ENCODE measurements around the gene EXOSC7. TPM values are rescaled to one million over a fixed set of nuclear protein-coding genes. Genes with fewer than 3 reads are reported as not detected.

Gene EXOSC7
- polyA plus RNA-seq, 1 of the 3 experiments (the other 2 are of a cell fraction) = 83.5 TPM

DNA sequence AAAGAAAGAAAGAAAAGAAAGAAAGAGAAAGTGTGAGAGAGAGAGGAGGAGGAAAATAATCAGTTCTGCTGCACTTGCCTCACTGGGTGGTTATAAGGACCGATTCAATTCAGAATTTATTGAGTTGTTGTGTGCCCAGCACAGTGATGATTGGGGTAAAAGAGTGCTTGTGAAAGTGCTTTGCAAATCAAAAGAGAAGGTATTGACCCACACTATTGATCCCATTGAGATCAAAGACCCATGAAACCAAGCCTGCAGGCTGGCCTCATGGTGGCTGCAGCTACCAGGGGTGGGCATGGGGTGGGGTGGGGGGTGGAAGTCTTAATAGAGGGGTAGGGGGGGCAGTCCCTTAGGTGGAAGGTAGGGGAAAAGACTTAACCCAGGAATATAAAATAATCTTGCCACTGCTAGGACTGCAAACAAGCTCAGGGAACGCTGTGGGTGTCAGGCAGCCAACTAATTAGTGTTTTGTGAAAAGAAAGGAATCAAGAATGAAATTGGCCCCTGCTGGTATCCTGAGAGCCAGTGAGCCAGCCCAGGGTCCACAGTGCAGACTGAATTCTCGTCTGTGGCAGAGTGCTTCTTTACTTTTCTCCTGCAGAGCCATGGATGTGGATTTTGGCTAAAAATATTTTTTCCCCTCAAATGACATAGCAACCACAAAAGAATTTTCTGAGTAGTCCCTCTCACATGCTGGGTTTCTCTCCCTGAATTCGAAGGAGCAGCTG lies 84.3 kb downstream of the EXOSC7 start:
- Histone ChIP-seq H3K27me3 (ENCODE audit: insufficient read depth) (no peaks in the 10 kb centered on the region), H3K4me2 (0 out of 2 replicates have a peak overlapping the region, but pooled peaks have one; percentile 25), H3K9me3 (no peaks in the 10 kb centered on the region), H3K27ac (ENCODE audit: low read depth in 2 of 2, low read length in 1 of 2) (no peak overlapping the region), H4K20me1 (ENCODE audit: insufficient read depth) (no peaks in the 10 kb centered on the region), H3K36me3 (replicated peaks in 1 of 2; ENCODE audit: control insufficient read depth in 1 of 2, insufficient read depth in 2 of 2, low read length in 1 of 2) (no peaks in the 10 kb centered on the region), H3K4me3 (ENCODE audit: low read depth in 2 of 2, low read length in 1 of 2) (no peak overlapping the region), H3K9me2 (no peaks in the 10 kb centered on the region), H3F3A (replicated peaks; ENCODE audit: insufficient read depth) (peaks cover 14% of the 10 kb centered on the region), H2AFZ (ENCODE audit: low read depth) (peak overlapping the region; percentile 29; the same call in 1 of the 2 replicates), H3K9ac (no peak overlapping the region), H3K4me1 (ENCODE audit: control insufficient read depth in 1 of 2, insufficient read depth in 2 of 2, low read depth in 1 of 2, low read length in 1 of 2) (peaks cover 5 to 23% of the 10 kb centered on the region in 2 experiments), H3K79me2 (ENCODE audit: insufficient read depth) (no peaks in the 10 kb centered on the region)
- TF ChIP-seq, protein P1, sequence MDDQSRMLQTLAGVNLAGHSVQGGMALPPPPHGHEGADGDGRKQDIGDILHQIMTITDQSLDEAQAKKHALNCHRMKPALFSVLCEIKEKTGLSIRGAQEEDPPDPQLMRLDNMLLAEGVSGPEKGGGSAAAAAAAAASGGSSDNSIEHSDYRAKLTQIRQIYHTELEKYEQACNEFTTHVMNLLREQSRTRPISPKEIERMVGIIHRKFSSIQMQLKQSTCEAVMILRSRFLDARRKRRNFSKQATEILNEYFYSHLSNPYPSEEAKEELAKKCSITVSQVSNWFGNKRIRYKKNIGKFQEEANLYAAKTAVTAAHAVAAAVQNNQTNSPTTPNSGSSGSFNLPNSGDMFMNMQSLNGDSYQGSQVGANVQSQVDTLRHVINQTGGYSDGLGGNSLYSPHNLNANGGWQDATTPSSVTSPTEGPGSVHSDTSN (IDR thresholded peaks at IDR 0.05) = no peak
- no peak for TF ChIP-seq MXI1 (IDR thresholded peaks at IDR 0.05; ENCODE audit: low read depth, low read length)
- TF ChIP-seq, protein P2, sequence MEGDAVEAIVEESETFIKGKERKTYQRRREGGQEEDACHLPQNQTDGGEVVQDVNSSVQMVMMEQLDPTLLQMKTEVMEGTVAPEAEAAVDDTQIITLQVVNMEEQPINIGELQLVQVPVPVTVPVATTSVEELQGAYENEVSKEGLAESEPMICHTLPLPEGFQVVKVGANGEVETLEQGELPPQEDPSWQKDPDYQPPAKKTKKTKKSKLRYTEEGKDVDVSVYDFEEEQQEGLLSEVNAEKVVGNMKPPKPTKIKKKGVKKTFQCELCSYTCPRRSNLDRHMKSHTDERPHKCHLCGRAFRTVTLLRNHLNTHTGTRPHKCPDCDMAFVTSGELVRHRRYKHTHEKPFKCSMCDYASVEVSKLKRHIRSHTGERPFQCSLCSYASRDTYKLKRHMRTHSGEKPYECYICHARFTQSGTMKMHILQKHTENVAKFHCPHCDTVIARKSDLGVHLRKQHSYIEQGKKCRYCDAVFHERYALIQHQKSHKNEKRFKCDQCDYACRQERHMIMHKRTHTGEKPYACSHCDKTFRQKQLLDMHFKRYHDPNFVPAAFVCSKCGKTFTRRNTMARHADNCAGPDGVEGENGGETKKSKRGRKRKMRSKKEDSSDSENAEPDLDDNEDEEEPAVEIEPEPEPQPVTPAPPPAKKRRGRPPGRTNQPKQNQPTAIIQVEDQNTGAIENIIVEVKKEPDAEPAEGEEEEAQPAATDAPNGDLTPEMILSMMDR (IDR thresholded peaks at IDR 0.05) = no peak
- TF ChIP-seq POLR2AphosphoS5 (IDR thresholded peaks at IDR 0.05; ENCODE audit: low read depth, low read length) = no peak
- TF ChIP-seq RXRA (IDR thresholded peaks at IDR 0.05; ENCODE audit: borderline replicate concordance, low read depth) = no peak
- DNase-seq = no peak
- WGBS (ENCODE audit: low lambda C conversion rate) = 60% methylated on average over 4 of the region's 4 CpGs
- ChIA-PET POLR2A (no interaction called here), CTCF (interaction anchor here (1.7 kb wide), 1 partner anchor 19 kb away, joined by 5 read pairs; no protein-coding TSS in a partner anchor)

Small RNA genes within 50 kb of the gene (small RNA-seq; reads per million reads assigned to genes)
- gene RNU5B-3P = 0 reads per million in 7 experiments

Other genes starting within 250 kb of the EXOSC7 start
- gene ZNF501, start 246.6 kb upstream of the EXOSC7 start, polyA plus RNA-seq (2012; rRNA removed) = 1.1 and 1.5 TPM in 2 replicates
- 5.6 and 7.8 TPM in 2 replicates for gene KIAA1143, start 214.6 kb upstream of the EXOSC7 start, polyA plus RNA-seq (2012; rRNA removed)
- 2.1 and 2.3 TPM in 2 replicates for gene KIF15, start 214.4 kb upstream of the EXOSC7 start, polyA plus RNA-seq (2012; rRNA removed)
- gene TMEM42, start 114.3 kb upstream of the EXOSC7 start, polyA plus RNA-seq (2012; rRNA removed) = 32.8 and 42.4 TPM in 2 replicates
- 0.12 and 0.13 TPM in 2 replicates for gene TGM4, start 101.6 kb upstream of the EXOSC7 start, polyA plus RNA-seq (2012; rRNA removed)
- 60.7 and 72.3 TPM in 2 replicates for gene ZDHHC3, start 70 bp upstream of the EXOSC7 start, polyA plus RNA-seq (2012; rRNA removed)
- 0.16 and 0.46 TPM in 2 replicates for gene CLEC3B, start 50.1 kb downstream of the EXOSC7 start, polyA plus RNA-seq (2012; rRNA removed)
- 2.7 and 3.6 TPM in 2 replicates for gene CDCP1, start 170.1 kb downstream of the EXOSC7 start, polyA plus RNA-seq (2012; rRNA removed)